HG03159 (cell line): ENCODE measurements around the gene CEP290.
"Not testable (repeated sequence)": the region's sequence is repeated elsewhere in the genome, so short reads cannot be mapped to it uniquely, and the experiment has no call there.

ENCODE experiments used
- ATAC-seq: cut with Tn5 transposase; IDR thresholded peaks from one replicate; pipeline ENCODE4 v1.9.1; 2021; ENCODE audit warnings: mild to moderate bottlenecking, moderate library complexity; ENCODE audit not compliant: unreplicated experiment

CEP290 gene

GRCh38 chr12:88057994-88058718 is 83.7 kb downstream of the CEP290 start:
- peak; percentile 47 for ATAC-seq

GRCh38 chr12:88056571-88056970 is 85.3 kb downstream of the CEP290 start:
- ATAC-seq, result no peak

DNA sequence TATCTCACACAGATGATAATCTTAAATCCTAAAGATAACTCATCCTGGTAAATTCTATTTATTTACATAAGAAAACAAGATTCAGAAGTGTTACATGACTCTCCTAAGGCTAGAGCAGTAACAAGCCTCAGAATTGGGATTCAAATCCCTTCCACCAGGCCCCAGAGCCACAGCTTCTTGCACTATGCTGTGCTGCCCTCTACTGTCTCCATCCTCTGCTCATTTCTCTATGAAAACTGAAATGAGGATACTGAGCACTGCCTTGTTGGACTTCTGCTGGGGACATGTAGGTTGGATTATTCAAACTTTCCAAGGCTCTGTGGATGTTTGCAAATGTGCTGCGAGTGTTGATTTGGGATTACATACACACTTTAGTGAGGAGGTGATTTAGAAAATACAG is 89.2 kb downstream of the CEP290 start:
- ATAC-seq, result peak; percentile 60

GRCh38 chr12:88044035-88044434 is 97.9 kb downstream of the CEP290 start:
- no peak for ATAC-seq

DNA sequence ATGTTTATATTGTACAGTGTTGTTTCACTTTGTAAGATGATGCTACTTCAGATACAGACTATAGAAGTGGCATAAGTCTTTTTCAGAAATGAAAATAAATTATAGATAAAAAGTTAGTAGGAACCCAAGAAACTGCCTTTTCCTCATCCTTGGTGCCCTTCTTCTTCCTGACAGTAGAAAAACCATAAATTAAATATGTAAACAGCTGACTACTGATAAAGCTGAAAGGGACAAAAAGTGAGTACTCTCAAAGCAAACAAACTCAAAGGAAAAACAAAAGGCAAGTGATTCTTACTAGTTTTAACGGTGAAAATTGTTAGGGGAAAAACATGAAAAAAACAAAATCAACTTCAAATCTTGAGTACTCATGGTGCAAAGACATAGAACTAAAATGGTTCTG is 104.1 kb downstream of the CEP290 start:
- no peak for ATAC-seq

DNA sequence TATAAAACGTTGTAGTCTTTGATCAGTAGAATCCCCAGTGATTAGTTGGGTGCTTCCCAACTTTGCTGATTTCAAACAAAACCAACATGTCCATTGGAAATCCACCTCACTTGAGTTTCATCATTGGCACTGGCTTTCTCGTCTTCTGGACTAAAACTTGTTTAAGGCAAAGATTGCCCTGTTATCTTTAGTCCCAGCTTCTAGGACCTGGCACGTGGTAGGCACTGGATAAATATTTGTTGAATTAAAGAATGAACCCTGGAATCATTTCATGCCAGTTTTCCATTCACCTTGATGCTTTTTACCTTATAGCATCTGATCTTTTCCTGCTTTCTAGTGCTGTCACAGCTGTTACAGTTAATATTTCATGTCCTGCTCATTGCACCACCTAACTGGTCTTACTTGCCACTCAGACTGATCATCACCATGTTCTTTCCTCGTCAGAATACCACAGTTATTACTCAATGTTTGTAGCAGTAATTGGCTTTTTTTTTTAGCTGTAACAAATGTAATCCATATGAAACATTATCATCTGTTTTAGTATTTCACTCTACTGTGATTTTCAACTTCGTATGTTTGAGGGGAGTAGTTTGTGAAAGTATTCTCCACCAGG is 105.4 kb downstream of the CEP290 start:
- ATAC-seq, result no peak

DNA sequence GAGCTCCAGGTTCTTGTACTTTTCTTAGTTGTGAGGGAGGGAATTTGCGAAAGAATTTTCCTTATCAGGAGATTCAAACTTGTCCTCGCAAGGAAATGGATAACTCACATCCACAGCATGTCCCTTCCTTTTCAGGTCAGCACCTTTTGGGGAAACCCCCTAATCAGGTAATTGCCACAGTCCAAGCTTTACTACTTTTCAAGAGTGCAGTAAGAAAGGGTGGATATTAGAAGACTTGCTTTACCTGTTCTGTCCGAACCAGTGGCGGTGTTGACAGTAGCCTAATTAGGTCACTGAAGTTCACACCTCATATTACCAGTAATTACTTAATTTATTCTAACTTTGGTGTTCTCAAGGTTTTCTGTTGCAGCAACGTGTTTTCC is 106.0 kb downstream of the CEP290 start:
- ATAC-seq, result peak; percentile 18

DNA sequence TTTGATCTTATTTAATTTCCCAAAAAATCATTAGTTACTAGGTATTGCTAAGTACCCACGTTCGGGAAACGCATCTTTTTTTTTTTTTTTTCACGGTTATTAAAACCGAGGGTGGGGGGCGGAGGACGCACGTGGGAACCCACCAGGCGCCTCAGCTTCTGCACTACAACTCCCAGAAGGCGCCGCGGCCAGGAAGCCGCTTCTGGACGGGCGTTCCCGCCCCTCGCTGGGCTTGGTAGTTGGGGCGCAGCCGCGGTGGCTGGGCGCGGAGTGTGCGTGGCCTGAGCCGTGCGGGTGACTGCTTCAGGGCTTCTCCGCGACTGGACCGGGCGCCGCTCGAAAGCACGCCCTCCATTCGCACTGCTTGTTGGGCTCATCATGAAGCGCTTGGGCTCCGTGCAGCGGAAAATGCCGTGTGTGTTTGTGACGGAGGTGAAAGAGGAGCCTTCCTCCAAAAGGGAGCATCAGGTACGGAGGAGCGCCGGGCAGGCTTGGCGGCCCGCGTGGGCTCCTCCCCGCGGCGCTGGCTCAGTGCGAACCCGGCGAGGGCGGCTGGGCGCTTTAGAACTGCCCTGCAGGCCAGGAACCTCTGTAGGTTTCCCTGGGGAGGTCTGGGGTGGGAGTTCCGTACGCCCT is 106.5 kb downstream of the CEP290 start:
- ATAC-seq, result peak; percentile 100

DNA sequence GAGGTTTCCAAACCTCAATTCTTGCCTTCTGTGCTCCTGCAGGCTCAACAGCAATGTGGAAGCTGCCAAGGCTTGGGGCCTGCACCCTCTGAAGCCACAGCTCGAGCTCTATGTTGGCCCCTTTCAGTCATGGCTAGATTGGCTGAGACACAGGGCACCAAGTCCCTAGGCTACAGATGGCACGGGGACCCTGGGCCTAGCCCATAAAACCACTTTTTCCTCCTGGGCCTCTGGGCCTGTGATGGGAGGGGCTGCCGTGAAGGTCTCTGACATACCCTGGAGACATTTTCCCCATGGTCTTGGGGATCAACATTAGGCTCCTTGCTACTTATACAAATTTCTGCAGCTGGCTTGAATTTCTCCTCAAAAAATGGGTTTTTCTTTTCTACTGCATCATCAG is 110.7 kb downstream of the CEP290 start:
- ATAC-seq, result not testable (repeated sequence)

- no peak for ATAC-seq
Measured at GRCh38 chr12:88029093-88029665, 112.7 kb downstream of the CEP290 start, which contains the start of gene C12orf50. Gene C12orf50 (minus strand): TSS chr12:88029401. CDS start chr12:88026962, 2,439 bp downstream.

DNA sequence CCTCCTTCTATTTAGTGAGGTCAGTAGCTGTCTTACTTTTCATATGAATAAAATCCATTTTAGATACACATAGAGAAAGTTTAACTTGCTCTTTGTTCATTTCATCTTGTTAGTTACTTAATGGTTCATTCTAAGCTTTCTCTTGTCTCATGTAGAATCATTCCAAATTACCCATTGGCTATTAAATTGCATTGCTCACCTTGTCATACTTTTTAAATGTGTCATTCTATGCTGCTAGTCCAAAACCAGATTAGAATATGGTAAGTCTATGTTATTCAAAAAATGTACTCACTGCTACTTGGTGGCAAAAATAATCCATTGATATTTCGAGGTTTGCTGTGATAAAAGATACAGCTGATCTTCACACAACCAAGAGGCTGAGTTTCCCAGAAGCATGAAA is 115.7 kb downstream of the CEP290 start:
- ATAC-seq, result no peak

DNA sequence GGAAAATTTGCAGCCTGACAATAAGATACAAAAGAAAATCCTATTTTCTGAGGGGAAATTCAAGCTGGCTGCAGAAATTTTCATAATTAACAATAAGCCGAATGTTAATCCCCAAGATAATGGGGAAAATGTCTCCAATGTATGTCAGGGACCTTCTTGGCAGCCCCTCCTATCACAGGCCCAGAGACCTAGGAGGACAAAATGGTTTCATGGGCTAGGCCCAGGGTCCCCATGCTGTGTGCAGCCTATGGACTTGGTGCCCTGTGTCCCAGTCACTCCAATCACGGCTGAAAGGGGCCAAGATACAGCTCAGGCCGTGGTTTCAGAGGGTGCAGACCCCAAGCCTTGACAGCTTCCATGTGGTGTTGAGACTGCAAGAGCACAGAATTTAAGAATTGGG is 123.9 kb downstream of the CEP290 start:
- no peak for ATAC-seq

- no peak for ATAC-seq
Measured at GRCh38 chr12:88015825-88016224, 126.1 kb downstream of the CEP290 start.

DNA sequence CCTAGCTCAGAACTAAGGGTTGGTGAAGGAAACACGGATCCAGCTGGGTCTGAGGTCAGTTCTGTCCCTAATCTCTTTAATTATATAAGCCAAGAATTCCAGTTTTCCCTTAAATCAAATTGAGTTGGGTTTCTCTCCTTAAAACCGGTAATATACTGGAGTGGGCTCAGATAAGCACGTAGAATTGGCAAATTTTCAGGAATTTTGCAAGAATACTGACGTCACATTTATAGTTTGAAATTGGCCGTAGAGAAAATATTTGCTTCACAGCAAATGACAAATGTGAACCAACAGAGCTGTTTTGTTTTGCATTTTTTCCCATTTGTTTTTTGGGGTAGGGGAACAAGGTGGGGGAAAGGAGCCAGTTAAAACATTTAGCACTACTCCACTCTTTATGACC is 130.1 kb downstream of the CEP290 start:
- ATAC-seq, result no peak

DNA sequence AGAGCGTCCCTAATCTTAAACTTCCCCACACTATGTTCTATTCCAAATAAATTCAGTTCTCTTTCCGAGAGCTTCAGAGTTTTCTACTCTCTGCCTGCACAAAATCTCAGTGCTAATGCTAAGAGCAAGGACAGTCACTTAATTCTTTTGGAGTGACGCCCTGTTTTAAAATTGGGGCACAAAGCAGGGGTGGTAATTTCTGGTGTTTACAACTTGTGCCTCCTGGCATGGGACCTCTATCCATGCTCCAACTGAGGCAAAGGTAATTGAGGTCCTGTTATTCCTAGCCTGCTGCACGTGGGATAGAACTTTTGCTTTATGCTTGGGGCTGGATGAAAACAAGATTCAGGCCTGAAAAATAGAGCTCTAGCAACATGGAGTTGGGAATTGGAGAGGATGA is 135.5 kb downstream of the CEP290 start:
- no peak for ATAC-seq

- ATAC-seq, result no peak
Measured at GRCh38 chr12:88001327-88001726, 140.6 kb downstream of the CEP290 start.
